ENCODE results near the gene B3GALT6.
A peak's percentile ranks its signal among the peaks of the same experiment; 100 is the strongest.

Gene B3GALT6

DNA sequence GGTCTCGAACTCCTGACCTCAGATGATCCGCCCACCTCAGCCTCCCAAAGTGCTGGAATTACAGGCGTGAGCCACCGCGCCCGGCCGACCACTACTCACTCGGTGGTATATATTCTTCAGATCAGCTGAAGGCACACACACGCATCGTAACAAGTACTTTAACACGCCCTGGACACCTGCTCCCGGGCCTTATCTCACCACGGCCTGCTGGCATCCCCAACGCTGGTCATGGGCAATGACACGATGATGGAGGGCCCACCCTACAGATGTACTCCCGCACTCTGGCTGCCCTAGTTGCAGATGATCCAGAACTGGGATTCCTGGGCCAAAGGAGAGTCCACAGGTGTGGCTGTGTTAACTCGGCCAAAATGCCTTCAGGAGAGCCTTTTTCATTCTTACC is 30.0 kb downstream of the B3GALT6 start:
- Histone ChIP-seq H3K36me3 (ENCODE audit: control insufficient read depth, insufficient read depth, low read length) (peaks cover 67% of the 10 kb centered on the region), H3K4me1 (ENCODE audit: control insufficient read depth, insufficient read depth, low read length) (peaks cover 7% of the 10 kb centered on the region; the same call in 1 of the 2 replicates), H3K4me3 (ENCODE audit: low read depth, low read length) (no peak overlapping the region), H3K27me3 (ENCODE audit: control insufficient read depth, insufficient read depth, low read length) (no peaks in the 10 kb centered on the region), H3K9ac (ENCODE audit: low read depth, low read length) (no peak overlapping the region), H3K27ac (ENCODE audit: low read depth, low read length) (no peak overlapping the region), H3K9me3 (ENCODE audit: control insufficient read depth, insufficient read depth, low read length) (no peaks in the 10 kb centered on the region)

DNA sequence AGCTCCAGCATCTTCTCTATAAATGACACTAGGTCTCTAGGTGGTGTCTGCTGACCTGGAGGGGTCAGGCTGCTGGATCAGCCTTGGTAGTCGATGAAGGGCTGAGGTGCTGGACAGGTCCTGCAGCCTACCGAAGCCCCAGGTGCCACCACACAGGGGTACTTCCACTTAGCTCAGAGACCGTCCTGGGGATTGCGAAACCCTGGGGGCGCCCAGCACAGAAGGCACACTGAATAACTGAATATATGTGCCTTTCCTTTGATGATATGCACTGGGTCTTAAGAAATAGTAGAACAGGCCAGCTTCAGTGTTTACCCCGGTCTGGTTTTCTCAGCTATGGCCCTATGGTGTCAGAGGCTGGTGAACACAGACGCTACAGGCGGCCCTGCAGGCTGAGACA is 30.7 kb downstream of the B3GALT6 start:
- no peaks in the 10 kb centered on the region for H3K9me3 ChIP-seq (ENCODE audit: control insufficient read depth, insufficient read depth, low read length)
- no peak overlapping the region for H3K4me3 ChIP-seq (ENCODE audit: low read depth, low read length)
- H3K27me3 ChIP-seq (ENCODE audit: control insufficient read depth, insufficient read depth, low read length), result no peaks in the 10 kb centered on the region
- H3K27ac ChIP-seq (ENCODE audit: low read depth, low read length), result no peak overlapping the region
- H3K9ac ChIP-seq (ENCODE audit: low read depth, low read length), result no peak overlapping the region
- H3K4me1 ChIP-seq (ENCODE audit: control insufficient read depth, insufficient read depth, low read length), result peaks cover 3% of the 10 kb centered on the region; the same call in 1 of the 2 replicates
- peaks cover 73% of the 10 kb centered on the region for H3K36me3 ChIP-seq (ENCODE audit: control insufficient read depth, insufficient read depth, low read length)

DNA sequence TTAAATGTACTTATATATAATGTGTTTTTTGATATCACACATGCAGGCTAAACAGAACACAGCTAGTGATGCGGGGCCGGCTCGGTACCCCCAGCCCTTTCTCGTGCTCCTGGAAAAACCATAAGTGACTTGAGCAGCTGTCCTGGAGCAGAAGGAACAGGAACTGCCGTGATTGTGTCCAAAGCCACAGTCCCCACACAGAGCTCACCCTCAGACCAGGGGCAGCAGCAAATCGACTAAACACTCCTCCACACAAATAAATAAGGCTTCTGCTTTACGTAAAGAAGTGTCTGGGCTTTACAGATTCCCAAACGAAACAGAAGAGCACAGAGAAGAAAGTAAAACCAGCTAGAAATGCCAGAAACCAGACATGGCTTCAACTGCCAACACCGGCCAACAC is 32.0 kb downstream of the B3GALT6 start:
- H3K27me3 ChIP-seq (ENCODE audit: control insufficient read depth, insufficient read depth, low read length), result no peaks in the 10 kb centered on the region
- H3K9ac ChIP-seq (ENCODE audit: low read depth, low read length), result no peak overlapping the region
- peaks cover 73% of the 10 kb centered on the region for H3K36me3 ChIP-seq (ENCODE audit: control insufficient read depth, insufficient read depth, low read length)
- no peaks in the 10 kb centered on the region for H3K9me3 ChIP-seq (ENCODE audit: control insufficient read depth, insufficient read depth, low read length)
- no peaks in the 10 kb centered on the region for H3K4me1 ChIP-seq (ENCODE audit: control insufficient read depth, insufficient read depth, low read length)
- H3K4me3 ChIP-seq (ENCODE audit: low read depth, low read length), result no peak overlapping the region
- no peak overlapping the region for H3K27ac ChIP-seq (ENCODE audit: low read depth, low read length)

DNA sequence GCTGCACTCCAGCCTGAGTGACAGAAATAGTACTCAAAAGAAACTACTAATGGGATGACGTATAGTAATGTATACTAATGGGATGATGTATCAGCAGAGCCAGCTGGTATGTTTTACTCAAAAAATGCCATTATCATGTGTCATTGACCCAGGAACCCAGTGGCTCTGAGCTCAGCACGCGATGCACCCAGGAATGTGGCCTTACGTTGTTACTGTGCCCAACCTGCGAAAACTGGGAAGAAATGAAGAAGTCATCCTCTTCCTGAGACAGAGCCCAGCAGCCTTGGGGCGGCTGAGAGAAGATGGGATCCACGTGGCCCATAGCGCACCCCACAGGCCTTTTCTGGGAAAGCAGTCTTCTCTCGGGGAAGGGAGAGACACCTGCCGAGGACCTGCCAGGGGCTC is 32.8 kb downstream of the B3GALT6 start:
- no peak overlapping the region for H3K27ac ChIP-seq (ENCODE audit: low read depth, low read length)
- H3K27me3 ChIP-seq (ENCODE audit: control insufficient read depth, insufficient read depth, low read length), result no peaks in the 10 kb centered on the region
- no peaks in the 10 kb centered on the region for H3K4me1 ChIP-seq (ENCODE audit: control insufficient read depth, insufficient read depth, low read length)
- no peak overlapping the region for H3K9ac ChIP-seq (ENCODE audit: low read depth, low read length)
- H3K9me3 ChIP-seq (ENCODE audit: control insufficient read depth, insufficient read depth, low read length), result no peaks in the 10 kb centered on the region
- H3K4me3 ChIP-seq (ENCODE audit: low read depth, low read length), result no peak overlapping the region
- H3K36me3 ChIP-seq (ENCODE audit: control insufficient read depth, insufficient read depth, low read length), result peaks cover 66% of the 10 kb centered on the region

DNA sequence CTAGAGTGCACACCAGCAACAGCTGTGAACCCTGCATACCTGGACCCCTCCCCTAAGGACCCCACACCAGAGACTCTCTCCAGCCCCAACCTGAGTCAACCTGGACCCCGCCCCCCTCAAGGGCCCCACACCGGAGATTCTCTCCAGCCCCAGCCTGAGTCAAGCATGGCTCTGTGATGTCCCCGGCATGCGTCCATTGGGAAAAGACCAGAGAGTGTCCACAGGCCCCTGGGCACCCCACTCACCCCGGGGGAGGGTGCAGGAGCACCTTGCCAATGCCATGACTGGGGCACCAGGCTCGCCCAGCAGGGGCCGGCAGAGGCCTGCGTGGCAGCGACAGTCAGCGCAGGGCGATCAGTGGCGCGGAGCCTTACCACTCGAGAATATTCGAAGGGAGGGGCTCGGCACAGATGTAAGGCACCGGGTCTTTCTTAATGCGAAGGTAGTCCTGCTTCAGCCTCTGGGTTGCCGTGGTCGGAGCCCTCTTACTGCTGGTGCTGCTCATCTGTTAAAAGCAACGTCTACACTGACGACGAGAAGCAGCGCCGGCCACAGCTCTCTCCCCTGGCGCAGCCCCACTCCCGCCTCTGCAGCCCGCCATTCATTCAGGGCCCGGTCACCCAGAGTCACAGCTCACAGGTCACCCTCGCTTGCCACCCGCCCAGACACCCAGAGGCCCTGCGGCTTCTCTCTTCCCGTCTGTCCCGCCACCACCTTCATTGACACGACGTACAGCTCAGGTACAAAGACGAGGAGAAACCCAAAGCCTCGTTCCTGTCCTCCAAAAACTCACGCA is 35.6 kb downstream of the B3GALT6 start:
- no peaks in the 10 kb centered on the region for H3K9me3 ChIP-seq (ENCODE audit: control insufficient read depth, insufficient read depth, low read length)

DNA sequence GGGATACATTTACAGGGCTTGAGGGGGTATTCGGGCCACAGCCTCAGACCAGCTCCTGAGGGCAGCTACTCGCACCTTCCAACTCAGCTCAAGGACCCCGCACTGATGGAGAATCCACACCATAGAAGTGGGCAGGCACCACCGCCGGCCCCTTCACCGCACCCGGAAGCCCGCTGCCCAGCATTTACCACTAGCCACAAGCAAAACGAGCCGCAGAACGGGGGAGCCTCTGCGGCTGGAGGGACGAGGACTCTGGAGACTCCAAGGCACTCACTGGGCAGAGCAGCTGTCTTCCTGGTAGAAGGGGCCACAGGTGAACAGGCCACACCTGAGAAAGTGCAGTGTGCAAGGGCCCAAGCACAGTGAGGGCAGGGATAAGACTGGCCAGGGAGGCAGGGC is 36.2 kb downstream of the B3GALT6 start:
- Histone ChIP-seq H3K9me3 (ENCODE audit: control insufficient read depth, insufficient read depth, low read length) (no peaks in the 10 kb centered on the region), H3K4me1 (ENCODE audit: control insufficient read depth, insufficient read depth, low read length) (no peaks in the 10 kb centered on the region), H3K36me3 (ENCODE audit: control insufficient read depth, insufficient read depth, low read length) (peaks cover 48% of the 10 kb centered on the region), H3K4me3 (ENCODE audit: low read depth, low read length) (no peak overlapping the region), H3K27me3 (ENCODE audit: control insufficient read depth, insufficient read depth, low read length) (no peaks in the 10 kb centered on the region), H3K27ac (ENCODE audit: low read depth, low read length) (no peak overlapping the region), H3K9ac (ENCODE audit: low read depth, low read length) (no peak overlapping the region)

More for the DNA sequence above, 35.6 kb downstream of the B3GALT6 start:
- Histone ChIP-seq H3K27me3 (ENCODE audit: control insufficient read depth, insufficient read depth, low read length) (no peaks in the 10 kb centered on the region), H3K27ac (ENCODE audit: low read depth, low read length) (no peak overlapping the region), H3K4me3 (ENCODE audit: low read depth, low read length) (no peak overlapping the region), H3K36me3 (ENCODE audit: control insufficient read depth, insufficient read depth, low read length) (peaks cover 54% of the 10 kb centered on the region), H3K9ac (ENCODE audit: low read depth, low read length) (no peak overlapping the region), H3K4me1 (ENCODE audit: control insufficient read depth, insufficient read depth, low read length) (no peaks in the 10 kb centered on the region)

DNA sequence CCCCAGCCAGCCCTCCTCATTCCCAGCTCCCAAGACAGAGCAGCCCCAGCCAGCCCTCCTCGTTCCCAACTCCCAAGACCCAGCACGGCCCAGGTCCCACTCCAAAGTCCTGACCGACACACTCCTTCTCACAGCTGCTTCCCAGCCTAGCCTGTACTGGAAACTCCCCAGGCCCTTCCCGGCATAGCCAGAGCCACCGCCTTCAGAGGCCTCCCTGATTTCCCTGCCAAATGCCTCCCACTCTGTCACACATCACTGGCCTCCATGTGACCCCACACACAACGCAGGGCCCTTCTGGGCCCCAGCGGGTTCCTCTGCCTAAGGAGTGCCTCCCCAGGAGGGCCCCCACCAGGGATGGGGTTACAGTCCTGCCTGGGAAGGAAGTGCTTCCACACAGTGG is 38.8 kb downstream of the B3GALT6 start:
- no peak overlapping the region for H3K27ac ChIP-seq (ENCODE audit: low read depth, low read length)
- no peak overlapping the region for H3K9ac ChIP-seq (ENCODE audit: low read depth, low read length)
- no peaks in the 10 kb centered on the region for H3K4me1 ChIP-seq (ENCODE audit: control insufficient read depth, insufficient read depth, low read length)
- H3K36me3 ChIP-seq (ENCODE audit: control insufficient read depth, insufficient read depth, low read length), result peaks cover 24% of the 10 kb centered on the region
- H3K4me3 ChIP-seq (ENCODE audit: low read depth, low read length), result no peak overlapping the region
- H3K27me3 ChIP-seq (ENCODE audit: control insufficient read depth, insufficient read depth, low read length), result no peaks in the 10 kb centered on the region; the same call in 1 of the 2 replicates
- no peaks in the 10 kb centered on the region for H3K9me3 ChIP-seq (ENCODE audit: control insufficient read depth, insufficient read depth, low read length)

DNA sequence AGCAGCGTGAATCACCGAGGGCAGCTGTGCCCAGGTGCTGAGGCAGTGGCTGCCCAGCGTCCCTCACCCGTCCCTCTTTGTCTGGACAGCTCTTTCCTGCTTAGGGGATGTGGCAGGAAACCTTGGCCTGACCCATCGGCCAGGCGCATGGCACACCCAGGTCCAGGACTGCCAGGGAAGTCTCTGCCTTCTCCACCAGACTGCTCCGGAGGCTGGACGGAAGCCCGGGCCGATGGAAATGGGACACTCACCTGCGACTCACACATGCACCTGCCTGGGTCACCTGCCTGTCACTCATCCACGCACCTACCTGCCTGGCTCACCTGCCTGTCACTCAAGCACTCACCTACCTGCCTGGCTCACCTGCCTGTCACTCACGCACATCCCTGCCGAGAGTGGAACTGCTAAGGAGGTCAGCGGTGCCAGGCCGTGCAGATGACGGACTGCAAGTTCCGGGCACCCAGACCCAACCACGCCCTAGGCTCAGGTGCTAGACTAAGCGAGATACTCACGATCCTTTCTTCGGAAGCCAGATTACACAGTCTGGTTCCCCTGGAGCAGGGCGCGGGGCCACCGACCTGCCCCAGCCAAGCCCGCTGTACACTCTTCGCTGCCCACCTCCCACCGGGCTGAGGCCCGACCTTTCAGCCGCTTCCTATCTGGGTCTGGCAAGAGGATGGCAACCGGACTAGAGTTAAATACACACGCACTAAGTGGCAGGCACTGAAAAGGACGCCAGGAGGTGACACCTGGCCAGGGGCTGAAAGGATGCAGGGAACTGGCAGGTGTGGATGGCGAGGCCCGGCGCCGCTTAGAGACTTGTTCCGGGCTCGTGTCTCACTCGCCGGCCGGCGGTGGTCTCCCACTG is 40.5 kb downstream of the B3GALT6 start:
- Histone ChIP-seq H3K4me3 (ENCODE audit: low read depth, low read length) (peak overlapping the region; percentile 73), H3K9me3 (ENCODE audit: control insufficient read depth, insufficient read depth, low read length) (no peaks in the 10 kb centered on the region), H3K27ac (ENCODE audit: low read depth, low read length) (peak overlapping the region; percentile 77), H3K4me1 (ENCODE audit: control insufficient read depth, insufficient read depth, low read length) (no peaks in the 10 kb centered on the region), H3K36me3 (ENCODE audit: control insufficient read depth, insufficient read depth, low read length) (peaks cover 13% of the 10 kb centered on the region), H3K9ac (ENCODE audit: low read depth, low read length) (peak overlapping the region; percentile 85), H3K27me3 (ENCODE audit: control insufficient read depth, insufficient read depth, low read length) (no peaks in the 10 kb centered on the region; the same call in 1 of the 2 replicates)

DNA sequence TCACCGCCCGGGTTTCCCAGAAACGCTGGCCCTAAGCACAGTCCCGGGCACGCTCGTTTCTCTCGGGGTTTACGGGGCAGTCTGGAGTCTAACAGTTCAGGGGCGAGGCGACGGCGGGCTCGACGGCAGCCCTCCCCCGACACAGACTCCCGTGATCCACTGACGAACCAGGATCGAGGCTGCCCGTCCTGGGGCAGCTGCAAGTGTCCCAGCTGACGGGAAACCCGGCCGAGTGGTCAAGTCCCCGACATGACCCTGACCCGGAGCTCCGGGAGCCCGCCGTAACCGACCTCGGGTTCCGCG is 41.1 kb downstream of the B3GALT6 start:
- H3K9me3 ChIP-seq (ENCODE audit: control insufficient read depth, insufficient read depth, low read length), result no peaks in the 10 kb centered on the region

DNA sequence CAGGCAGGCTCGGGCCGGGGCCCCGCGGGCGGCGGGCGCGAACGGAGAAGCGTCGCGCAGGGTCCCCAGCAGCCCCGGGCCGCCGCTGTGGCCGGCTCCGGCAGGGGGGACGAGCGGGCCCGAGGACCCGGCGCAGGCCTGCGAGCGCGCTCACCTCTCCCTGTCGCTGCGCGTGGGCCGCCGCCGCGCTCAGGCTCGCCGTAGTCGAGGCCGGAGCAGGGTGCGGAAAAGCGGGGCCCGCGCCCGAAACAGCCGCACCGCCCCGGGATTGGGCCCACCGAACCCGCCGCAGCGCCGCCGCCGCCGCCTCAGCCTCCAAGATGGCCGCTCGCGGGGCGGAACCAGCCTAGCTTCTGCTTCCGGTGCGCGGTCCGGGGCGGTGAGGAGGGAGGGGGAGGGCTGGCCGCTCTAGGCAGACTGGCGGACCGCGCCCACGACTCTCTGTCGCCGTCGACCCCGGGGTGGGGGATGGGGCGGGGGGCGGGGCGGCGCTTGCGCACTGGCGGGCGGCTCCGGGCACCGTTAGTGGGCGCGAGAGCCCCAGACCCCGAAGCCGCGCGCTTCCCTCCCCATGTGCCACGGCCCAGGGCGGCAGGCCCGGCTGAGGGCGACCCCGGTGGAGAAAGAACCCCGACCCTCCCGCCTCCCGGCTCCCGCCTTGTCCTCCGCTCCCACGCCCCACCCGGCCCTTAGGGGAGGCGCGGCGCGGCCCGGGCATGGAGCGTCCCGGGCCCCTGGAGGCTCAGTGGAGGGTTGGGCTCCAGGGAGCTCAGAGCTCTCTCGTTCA is 41.7 kb downstream of the B3GALT6 start, which contains the start of gene UBE2J2:
UBE2J2 (minus strand) TSS at position 343 of the 787 bp plus-strand sequence. CDS start 5,862 bp downstream, outside the sequence.
- Histone ChIP-seq H3K27ac (ENCODE audit: low read depth, low read length) (peak within 1 kb of the TSS; percentile 77), H3K4me1 (ENCODE audit: control insufficient read depth, insufficient read depth, low read length) (no peaks in the 10 kb centered on the region), H3K9me3 (ENCODE audit: control insufficient read depth, insufficient read depth, low read length) (no peaks in the 10 kb centered on the region), H3K36me3 (ENCODE audit: control insufficient read depth, insufficient read depth, low read length) (peaks cover 7% of the 10 kb centered on the region; the same call in 1 of the 2 replicates), H3K27me3 (ENCODE audit: control insufficient read depth, insufficient read depth, low read length) (no peaks in the 10 kb centered on the region; the same call in 1 of the 2 replicates), H3K9ac (ENCODE audit: low read depth, low read length) (peak within 1 kb of the TSS; percentile 85), H3K4me3 (ENCODE audit: low read depth, low read length) (peak within 1 kb of the TSS; percentile 73)

More for the DNA sequence above, 41.1 kb downstream of the B3GALT6 start:
- peak overlapping the region; percentile 77 for H3K27ac ChIP-seq (ENCODE audit: low read depth, low read length)
- peak overlapping the region; percentile 85 for H3K9ac ChIP-seq (ENCODE audit: low read depth, low read length)
- H3K4me1 ChIP-seq (ENCODE audit: control insufficient read depth, insufficient read depth, low read length), result no peaks in the 10 kb centered on the region
- peak overlapping the region; percentile 73 for H3K4me3 ChIP-seq (ENCODE audit: low read depth, low read length)
- H3K36me3 ChIP-seq (ENCODE audit: control insufficient read depth, insufficient read depth, low read length), result peaks cover 8% of the 10 kb centered on the region
- H3K27me3 ChIP-seq (ENCODE audit: control insufficient read depth, insufficient read depth, low read length), result no peaks in the 10 kb centered on the region; the same call in 1 of the 2 replicates

Measured in HUES48 (cell line).